Transverse colon (tissue), 4 donors: ENCODE data around the gene PAOX. TPM values are rescaled to one million over a fixed set of nuclear protein-coding genes. Genes with fewer than 3 reads are reported as not detected.
"Not testable (repeated sequence)": the region's sequence is repeated elsewhere in the genome, so short reads cannot be mapped to it uniquely, and the experiment has no call there.

ENCODE experiments used
- DNase-seq: peaks from one replicate; pipeline ENCODE4 v3.0.0-alpha.2; 2019
- H3K27ac ChIP-seq, 4 donors: fragments of 200-600 bp; sonication (generic); 2 replicates each; pipeline ENCODE4 v1.5.1; 2016 to 2018; ENCODE audit warnings: inconsistent platforms in 4 of 4
- H3K27me3 ChIP-seq: fragments of 200-600 bp; sonication (generic); 2 replicates; pipeline ENCODE4 v1.5.1; 2017; ENCODE audit warnings: inconsistent platforms
- H3K36me3 ChIP-seq, 4 donors: fragments of 200-600 bp; sonication (generic); 2 replicates each; pipeline ENCODE4 v1.5.1; 2017 to 2019; ENCODE audit warnings: inconsistent platforms in 4 of 4
- H3K4me1 ChIP-seq, 4 donors: fragments of 200-600 bp; sonication (generic); 2 replicates each; pipeline ENCODE4 v1.5.1; 2017 to 2020; ENCODE audit warnings: inconsistent platforms in 4 of 4
- H3K4me3 ChIP-seq, 4 donors: fragments of 200-600 bp; sonication (generic); 1 replicate in 1 of 4; 2 replicates in 3 of 4; pipeline versions ENCODE4 v1.5.1 to v1.6.1; 2017 to 2019; ENCODE audit warnings: inconsistent platforms in 4 of 4
- H3K9me3 ChIP-seq, 2 donors: fragments of 200-600 bp; sonication (generic); 2 replicates each; pipeline ENCODE4 v1.5.1; 2017 to 2019; ENCODE audit warnings: inconsistent platforms in 2 of 2
- CTCF ChIP-seq, 5 experiments: fragments of 200-600 bp in 3 of 5; fragments of 450-650 bp in 2 of 5; sonication (generic) in 3 of 5; IDR thresholded peaks; 1 replicate in 2 of 5; 2 replicates in 3 of 5; pipeline ENCODE4 v1.5.1; 2016 to 2017; ENCODE audit warnings: antibody characterized with exemption in 5 of 5, inconsistent platforms in 3 of 5, mild to moderate bottlenecking in 2 of 5, moderate library complexity in 1 of 5
- EP300 ChIP-seq: sonication (generic); formaldehyde crosslinking; IDR thresholded peaks from one replicate; pipeline ENCODE4 v1.6.1; 2017; ENCODE audit warnings: antibody characterized with exemption, low read depth
- POLR2A ChIP-seq: fragments of 450-650 bp; IDR thresholded peaks from one replicate; pipeline ENCODE4 v1.6.1; 2016; ENCODE audit warnings: antibody characterized with exemption, mild to moderate bottlenecking, moderate library complexity
- POLR2AphosphoS5 ChIP-seq, 3 donors: sonication (generic); formaldehyde crosslinking; IDR thresholded peaks; one replicate each; pipeline ENCODE4 v1.6.1; 2016; ENCODE audit warnings: antibody characterized with exemption in 3 of 3
- WGBS, 2 donors: methylation state at CpG; one replicate each; pipeline ENCODE4 v1.1.5; 2018; ENCODE audit warnings: low coverage in 1 of 2; 5-methylcytosine and 5-hydroxymethylcytosine counted together
- in situ Hi-C, 4 donors: fragments of 200-750 bp; cut with MboI; loops; one replicate each; pipeline versions ENCODE4 v1.15.0 to v1.15.1; 2017; ENCODE audit warnings: low sequenced_read_pairs in 3 of 4, low pct_ligation_motif_present in 1 of 4, low pct_unique_long_range_greater_than_20kb in 1 of 4
- intact Hi-C: fragments of 100-400 bp; cut with DNase I; formaldehyde crosslinking; loops from one replicate; pipeline ENCODE4 v1.15.1; 2023; ENCODE audit warnings: low total_unique reads
- total RNA-seq, 4 donors: library from RNA; depleted of rRNA; stranded (reverse); fragments of >200 nt; gene quantifications; one replicate each; pipeline ENCODE4 v1.1.0, GENCODE V29; 2016

PAOX gene
- total RNA-seq, 4 donors from 2014 or later = 11.3 to 32.4 (median 17.1) TPM

GRCh38 chr10:133405272-133405671 is 26.2 kb downstream of the PAOX start:
- Histone ChIP-seq H3K27me3 (no peaks in the 10 kb centered on the region), H3K36me3 (peaks cover 0 to 46% (median 4%) of the 10 kb centered on the region in 4 donors), H3K4me3 (no peak overlapping the region), H3K4me1 (peaks cover 0 to 4% (median 0%) of the 10 kb centered on the region in 4 donors), H3K27ac (no peak overlapping the region), H3K9me3 (no peaks in the 10 kb centered on the region)
- intact Hi-C loops (no loop called here), in situ Hi-C loops (no loop called here)
- DNase-seq = no peak
- TF ChIP-seq EP300 = no peak
- TF ChIP-seq POLR2AphosphoS5 (IDR thresholded peaks at IDR 0.05) = no peak
- WGBS, 2 donors = 58 to 78% methylated on average over 2 of the region's 2 CpGs

GRCh38 chr10:133405844-133406527 is 26.9 kb downstream of the PAOX start:
- no peak overlapping the region for H3K4me3 ChIP-seq
- no peak for DNase-seq
- intact Hi-C loops = no loop called here
- H3K9me3 ChIP-seq = peaks cover 3% of the 10 kb centered on the region in 2 donors
- TF ChIP-seq POLR2AphosphoS5 (IDR thresholded peaks at IDR 0.05) (no peak), POLR2A (no peak), EP300 (no peak), CTCF (IDR thresholded peaks at IDR 0.05) (no peak)
- no peaks in the 10 kb centered on the region for H3K27me3 ChIP-seq
- peaks cover 0 to 3% (median 0%) of the 10 kb centered on the region in 4 donors for H3K4me1 ChIP-seq
- WGBS, 2 donors = 73 to 97% methylated on average over 3 to 8 of the region's 8 CpGs
- peaks cover 0 to 49% (median 8%) of the 10 kb centered on the region in 4 donors for H3K36me3 ChIP-seq
- no peak overlapping the region for H3K27ac ChIP-seq
- in situ Hi-C loops = no loop called here

- WGBS, 2 donors = 99 to 100% methylated on average over 7 of the region's 7 CpGs
- H3K27me3 ChIP-seq = no peaks in the 10 kb centered on the region
- H3K27ac ChIP-seq = no peak overlapping the region
- H3K9me3 ChIP-seq = peaks cover 21 to 22% of the 10 kb centered on the region in 2 donors
- DNase-seq = no peak
- in situ Hi-C loops (no loop called here), intact Hi-C loops (no loop called here)
- no peak overlapping the region for H3K4me3 ChIP-seq
- no peaks in the 10 kb centered on the region for H3K4me1 ChIP-seq
- peaks cover 0 to 58% (median 24%) of the 10 kb centered on the region in 4 donors for H3K36me3 ChIP-seq
- no peak for TF ChIP-seq POLR2AphosphoS5 (IDR thresholded peaks at IDR 0.05)
- no peak for TF ChIP-seq EP300
- no peak for TF ChIP-seq CTCF (IDR thresholded peaks at IDR 0.05)
- no peak for TF ChIP-seq POLR2A
Observed at GRCh38 chr10:133411523-133412380, 32.7 kb downstream of the PAOX start.

- Histone ChIP-seq H3K9me3 (peaks cover 21 to 22% of the 10 kb centered on the region in 2 donors), H3K4me1 (no peaks in the 10 kb centered on the region), H3K27ac (no peak overlapping the region), H3K27me3 (no peaks in the 10 kb centered on the region), H3K36me3 (peaks cover 0 to 58% (median 24%) of the 10 kb centered on the region in 4 donors), H3K4me3 (no peak overlapping the region)
- no peak for TF ChIP-seq EP300
- in situ Hi-C loops = no loop called here
- no peak for DNase-seq
- intact Hi-C loops = no loop called here
Observed at GRCh38 chr10:133412381-133412711, 33.3 kb downstream of the PAOX start.

GRCh38 chr10:133414401-133414800 is 35.3 kb downstream of the PAOX start:
- in situ Hi-C loops, H3K4me3 ChIP-seq, H3K27me3 ChIP-seq, DNase-seq, intact Hi-C loops, H3K27ac ChIP-seq, H3K4me1 ChIP-seq: not testable (repeated sequence)
- 95 to 100% methylated on average over 2 to 20 of the region's 23 CpGs for WGBS, 2 donors
- H3K36me3 ChIP-seq = peaks cover 0 to 46% (median 21%) of the 10 kb centered on the region in 4 donors
- H3K9me3 ChIP-seq = peaks cover 21 to 22% of the 10 kb centered on the region in 2 donors
